Right lobe of liver (tissue), 4 donors: Measurements from ENCODE around the gene ANKDD1A.

Source experiments
- POLR2A ChIP-seq: fragments of 450-650 bp; IDR thresholded peaks from one replicate; pipeline ENCODE4 v1.6.1; 2017; ENCODE audit warnings: antibody characterized with exemption, mild to moderate bottlenecking
- TF ChIP-seq, protein P1 (sequence below), 4 donors: fragments of 200-600 bp in 3 of 4; fragments of 450-650 bp in 1 of 4; IDR thresholded peaks; one replicate each; pipeline versions ENCODE4 v1.5.1 to v1.8.0; 2016 to 2022; ENCODE audit warnings: antibody characterized with exemption in 4 of 4, mild to moderate bottlenecking in 2 of 4
- donor health status: DM: no; HTN: no; CAD: no.
- donor health status: DM: no; HTN: no; CAD: no.
- donor health status: DM: no; HTN: yes; CAD: no.

DNA sequence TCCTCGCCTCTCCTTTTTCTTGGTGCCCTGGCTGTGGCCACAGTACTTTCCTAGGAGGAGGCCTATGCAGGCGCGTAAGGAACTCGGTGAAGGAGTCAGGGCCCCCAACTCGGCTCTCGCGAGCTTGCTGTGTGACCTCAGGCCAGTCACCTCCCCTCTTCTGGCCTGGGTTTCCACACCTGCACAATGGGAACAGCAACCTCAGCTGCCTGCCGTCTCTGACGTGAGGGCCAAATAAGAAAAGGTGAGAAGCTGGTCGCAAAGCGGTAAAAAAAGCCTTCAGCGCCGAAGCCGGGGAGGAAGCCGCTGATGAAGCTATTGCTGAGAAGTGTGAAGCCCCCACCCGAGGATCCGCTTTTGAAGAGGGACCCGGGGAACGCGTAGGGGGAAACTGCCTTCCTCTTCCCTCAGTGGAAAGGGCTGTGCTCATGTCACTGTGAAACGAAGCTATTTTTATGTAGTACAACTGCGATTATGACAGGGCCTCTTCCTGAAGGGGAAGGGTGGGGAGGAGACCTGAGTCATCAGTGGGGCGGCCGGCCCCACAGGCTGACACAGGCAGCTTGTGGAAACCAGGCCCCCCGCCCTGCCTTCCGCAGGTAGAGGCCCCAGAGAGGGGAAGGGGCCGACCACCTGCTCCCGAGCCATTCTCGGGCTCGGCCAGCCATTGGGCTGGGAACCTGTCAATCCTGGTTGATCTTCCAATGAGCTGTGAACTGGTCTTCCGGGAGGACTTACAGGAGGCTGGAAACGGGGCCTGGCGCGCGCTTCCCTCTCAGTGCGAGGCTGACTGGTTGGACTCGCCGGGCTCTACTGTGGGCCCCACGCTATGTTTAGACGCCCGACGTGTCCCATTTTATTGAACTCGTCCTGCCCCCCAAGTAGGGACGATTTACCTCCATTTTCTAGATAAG, 18.0 kb upstream of the ANKDD1A start:
- TF ChIP-seq POLR2A = peak; percentile 38
- TF ChIP-seq, protein P1, sequence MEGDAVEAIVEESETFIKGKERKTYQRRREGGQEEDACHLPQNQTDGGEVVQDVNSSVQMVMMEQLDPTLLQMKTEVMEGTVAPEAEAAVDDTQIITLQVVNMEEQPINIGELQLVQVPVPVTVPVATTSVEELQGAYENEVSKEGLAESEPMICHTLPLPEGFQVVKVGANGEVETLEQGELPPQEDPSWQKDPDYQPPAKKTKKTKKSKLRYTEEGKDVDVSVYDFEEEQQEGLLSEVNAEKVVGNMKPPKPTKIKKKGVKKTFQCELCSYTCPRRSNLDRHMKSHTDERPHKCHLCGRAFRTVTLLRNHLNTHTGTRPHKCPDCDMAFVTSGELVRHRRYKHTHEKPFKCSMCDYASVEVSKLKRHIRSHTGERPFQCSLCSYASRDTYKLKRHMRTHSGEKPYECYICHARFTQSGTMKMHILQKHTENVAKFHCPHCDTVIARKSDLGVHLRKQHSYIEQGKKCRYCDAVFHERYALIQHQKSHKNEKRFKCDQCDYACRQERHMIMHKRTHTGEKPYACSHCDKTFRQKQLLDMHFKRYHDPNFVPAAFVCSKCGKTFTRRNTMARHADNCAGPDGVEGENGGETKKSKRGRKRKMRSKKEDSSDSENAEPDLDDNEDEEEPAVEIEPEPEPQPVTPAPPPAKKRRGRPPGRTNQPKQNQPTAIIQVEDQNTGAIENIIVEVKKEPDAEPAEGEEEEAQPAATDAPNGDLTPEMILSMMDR (IDR thresholded peaks at IDR 0.05) = no peak
